ENCODE data around the gene GOLPH3. TPM values are rescaled to one million over a fixed set of nuclear protein-coding genes. Genes with fewer than 3 reads are reported as not detected.

The GOLPH3 gene
- total and polyA plus RNA-seq, 7 donors: 23.0 to 55.3 (median 31.0) TPM

- 70 to 85% (median 71%) methylated on average over 7 of the region's 7 CpGs for whole genome bisulfite sequencing, 3 donors
- intact Hi-C loops (cut with DNase I): no loop called here
- TF ChIP-seq CTCF (IDR thresholded peaks at IDR 0.05): no peak
- Histone ChIP-seq H3K4me3 (no peak overlapping the region), H3K27ac (no peak overlapping the region), H3K36me3 (ENCODE audit: insufficient read depth in 1 of 2, low read depth in 1 of 2) (peaks cover 0 to 23% of the 10 kb centered on the region in 2 donors), H3K9me3 (no peaks in the 10 kb centered on the region), H3K4me1 (peaks cover 35% of the 10 kb centered on the region), H3K27me3 (ENCODE audit: insufficient read depth in 3 of 3, low read length in 2 of 3) (no peaks in the 10 kb centered on the region)
- ATAC-seq (no peak), DNase-seq (no peak)
Observed at GRCh38 chr5:32129074-32129598, 45.0 kb downstream of the GOLPH3 start.

DNA sequence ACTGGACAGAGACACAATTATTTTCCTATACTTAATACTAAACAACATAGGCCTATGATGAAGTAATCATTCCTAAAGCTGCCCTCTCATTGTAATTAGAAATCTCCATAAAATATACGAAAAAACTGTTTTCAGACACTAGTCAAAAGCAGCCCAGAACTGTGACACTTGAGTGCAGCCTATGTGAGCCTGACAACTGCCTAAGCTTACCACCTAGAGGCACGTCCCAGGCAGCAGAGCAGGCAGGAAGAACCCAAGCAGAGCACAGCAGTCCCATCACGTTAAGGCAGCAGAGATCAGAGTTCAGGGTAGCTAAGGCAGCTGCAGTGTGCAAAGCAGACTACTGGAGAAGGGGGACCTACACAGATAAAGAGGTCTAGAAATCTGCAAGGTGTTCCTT lies 46.4 kb downstream of the GOLPH3 start:
- H3K36me3 ChIP-seq (ENCODE audit: insufficient read depth in 1 of 2, low read depth in 1 of 2): peaks cover 0 to 21% of the 10 kb centered on the region in 2 donors
- H3K9me3 ChIP-seq: no peaks in the 10 kb centered on the region
- 73 to 83% (median 73%) methylated on average over 3 of the region's 3 CpGs for WGBS, 3 donors
- intact Hi-C loops (cut with DNase I): no loop called here
- no peak overlapping the region for H3K4me3 ChIP-seq
- H3K27me3 ChIP-seq (ENCODE audit: insufficient read depth in 3 of 3, low read length in 2 of 3): no peaks in the 10 kb centered on the region
- H3K4me1 ChIP-seq: peaks cover 35% of the 10 kb centered on the region
- ATAC-seq (no peak), DNase-seq (no peak)
- no peak for TF ChIP-seq CTCF (IDR thresholded peaks at IDR 0.05)
- no peak overlapping the region for H3K27ac ChIP-seq

GRCh38 chr5:32126691-32127090 lies 47.4 kb downstream of the GOLPH3 start:
- Histone ChIP-seq H3K4me3 (no peak overlapping the region), H3K27me3 (ENCODE audit: insufficient read depth in 3 of 3, low read length in 2 of 3) (no peaks in the 10 kb centered on the region), H3K36me3 (ENCODE audit: insufficient read depth in 1 of 2, low read depth in 1 of 2) (peaks cover 0 to 31% of the 10 kb centered on the region in 2 donors), H3K4me1 (peaks cover 35% of the 10 kb centered on the region), H3K27ac (no peak overlapping the region), H3K9me3 (no peaks in the 10 kb centered on the region)
- TF ChIP-seq CTCF (IDR thresholded peaks at IDR 0.05): no peak
- no peak for ATAC-seq
- intact Hi-C loops (cut with DNase I): no loop called here
- no peak for DNase-seq
- 28 to 48% (median 33%) methylated on average over 1 of the region's 1 CpG for whole genome bisulfite sequencing, 3 donors

GRCh38 chr5:32123889-32124676 lies 50.0 kb downstream of the GOLPH3 start:
- H3K27ac ChIP-seq: no peak overlapping the region
- ATAC-seq (no peak), DNase-seq (no peak)
- 88 to 92% (median 91%) methylated on average over 6 of the region's 6 CpGs for WGBS, 3 donors
- TF ChIP-seq CTCF (IDR thresholded peaks at IDR 0.05): no peak
- intact Hi-C loops (cut with DNase I): no loop called here
- peaks cover 0 to 57% of the 10 kb centered on the region in 2 donors for H3K36me3 ChIP-seq (ENCODE audit: insufficient read depth in 1 of 2, low read depth in 1 of 2)
- H3K27me3 ChIP-seq (ENCODE audit: insufficient read depth in 3 of 3, low read length in 2 of 3): no peaks in the 10 kb centered on the region
- H3K9me3 ChIP-seq: no peaks in the 10 kb centered on the region
- peaks cover 23% of the 10 kb centered on the region for H3K4me1 ChIP-seq
- H3K4me3 ChIP-seq: no peak overlapping the region
